IPS-NIHi7 (cell line): ENCODE data around the gene PTGFRN.

Experiments
- DNase-seq: peaks from one replicate; pipeline ENCODE4 v3.0.0; 2012; ENCODE audit warnings: mixed read lengths; ENCODE audit errors: extremely low spot score

The PTGFRN gene

GRCh38 chr1:116943438-116943837 lies 33.7 kb downstream of the PTGFRN start:
- no peak for DNase-seq

- DNase-seq, result no peak
Measured at GRCh38 chr1:116944613-116945012, 34.9 kb downstream of the PTGFRN start.

- DNase-seq, result no peak
Measured at GRCh38 chr1:116945421-116945820, 35.7 kb downstream of the PTGFRN start.

GRCh38 chr1:116945996-116946395 lies 36.3 kb downstream of the PTGFRN start:
- no peak for DNase-seq

GRCh38 chr1:116947092-116947860 lies 37.6 kb downstream of the PTGFRN start:
- no peak for DNase-seq

- no peak for DNase-seq
Measured at GRCh38 chr1:116948046-116948445, 38.3 kb downstream of the PTGFRN start.

- DNase-seq, result no peak
Measured at GRCh38 chr1:116948642-116949041, 38.9 kb downstream of the PTGFRN start.

- no peak for DNase-seq
Measured at GRCh38 chr1:116949213-116949985, 39.7 kb downstream of the PTGFRN start.

- no peak for DNase-seq
Measured at GRCh38 chr1:116950517-116951199, 40.9 kb downstream of the PTGFRN start.

GRCh38 chr1:116951200-116951935 lies 41.7 kb downstream of the PTGFRN start:
- DNase-seq, result no peak

GRCh38 chr1:116952738-116953275 lies 43.1 kb downstream of the PTGFRN start:
- no peak for DNase-seq

GRCh38 chr1:116954440-116954839 lies 44.7 kb downstream of the PTGFRN start:
- DNase-seq, result no peak

GRCh38 chr1:116956378-116956777 lies 46.7 kb downstream of the PTGFRN start:
- DNase-seq, result no peak

GRCh38 chr1:116957646-116958045 lies 47.9 kb downstream of the PTGFRN start:
- DNase-seq, result no peak

- no peak for DNase-seq
Measured at GRCh38 chr1:116958110-116958509, 48.4 kb downstream of the PTGFRN start.

GRCh38 chr1:116958977-116959376 lies 49.3 kb downstream of the PTGFRN start:
- no peak for DNase-seq

GRCh38 chr1:116961606-116962005 lies 51.9 kb downstream of the PTGFRN start:
- no peak for DNase-seq

GRCh38 chr1:116962987-116963639 lies 53.4 kb downstream of the PTGFRN start:
- no peak for DNase-seq

- no peak for DNase-seq
Measured at GRCh38 chr1:116966791-116967190, 57.1 kb downstream of the PTGFRN start.

GRCh38 chr1:116968724-116969123 lies 59.0 kb downstream of the PTGFRN start:
- no peak for DNase-seq

GRCh38 chr1:116971258-116971860 lies 61.6 kb downstream of the PTGFRN start:
- DNase-seq, result no peak
